HL-60 (cell line): ENCODE data around the gene RENBP.

Experiments used
- DNase-seq, 2 experiments: peaks; one replicate each; pipeline ENCODE4 v3.0.0-alpha.2; 2010 to 2020; ENCODE audit warnings: low read depth in 1 of 2, low spot score in 1 of 2
- H3K27ac ChIP-seq: fragments of 250-450 bp; sonication (Bioruptor Pico); replicated peaks from 2 replicates; pipeline ENCODE4 v1.5.1; 2020; ENCODE audit warnings: mild to moderate bottlenecking, moderate library complexity
- H3K27me3 ChIP-seq: fragments of 250-450 bp; sonication (Bioruptor Pico); 2 replicates; pipeline ENCODE4 v1.5.1; 2021; ENCODE audit warnings: mild to moderate bottlenecking, moderate library complexity; ENCODE audit not compliant: insufficient read depth, poor library complexity, severe bottlenecking
- H3K4me3 ChIP-seq: replicated peaks from 2 replicates; pipeline ENCODE4 v1.5.1; 2011; ENCODE audit warnings: mild to moderate bottlenecking, control low read depth, low read length; ENCODE audit not compliant: insufficient read depth
- GABPA ChIP-seq: IDR thresholded peaks from 2 replicates; pipeline ENCODE4 v1.6.1; 2012; ENCODE audit warnings: low read depth
- POLR2AphosphoS5 ChIP-seq: IDR thresholded peaks from 2 replicates; pipeline ENCODE4 v1.6.1; 2012; ENCODE audit warnings: low read depth
- SPI1 ChIP-seq: IDR thresholded peaks from 2 replicates; pipeline ENCODE4 v1.6.1; 2012; ENCODE audit warnings: low read depth, mild to moderate bottlenecking, borderline replicate concordance
- TF ChIP-seq, protein P1 (sequence below): IDR thresholded peaks from 2 replicates; pipeline ENCODE4 v1.6.1; 2012; ENCODE audit warnings: low read depth; ENCODE audit not compliant: insufficient replicate concordance
- TF ChIP-seq, protein P2 (sequence below): IDR thresholded peaks from one replicate; pipeline ENCODE4 v1.5.1; 2011; ENCODE audit warnings: low read length, control low read depth, inconsistent platforms; ENCODE audit not compliant: insufficient read depth

Gene RENBP

DNA sequence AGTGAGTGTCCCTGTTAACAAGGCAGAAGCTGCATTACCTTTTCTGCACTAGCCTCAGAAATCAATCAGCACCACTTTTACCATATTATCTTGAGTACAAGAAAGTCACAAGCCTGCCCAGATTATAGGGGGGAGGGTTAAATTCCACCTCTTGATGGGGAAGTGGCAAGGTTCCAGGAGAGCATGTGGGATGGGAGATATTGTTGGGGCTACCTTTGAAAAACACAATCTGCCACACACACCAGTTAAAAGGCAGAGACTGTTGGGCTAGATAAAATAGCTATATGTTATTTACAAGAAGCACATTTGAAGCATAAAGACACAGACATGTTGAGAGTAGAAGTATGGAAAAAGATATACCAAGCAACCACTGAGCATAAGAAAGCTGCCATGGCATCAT is 46.5 kb downstream of the RENBP start:
- Histone ChIP-seq H3K27me3 (no peaks in the 10 kb centered on the region), H3K27ac (no peak overlapping the region), H3K4me3 (no peak overlapping the region)
- TF ChIP-seq SPI1 (no peak), GABPA (no peak), POLR2AphosphoS5 (no peak)
- TF ChIP-seq, protein P1, sequence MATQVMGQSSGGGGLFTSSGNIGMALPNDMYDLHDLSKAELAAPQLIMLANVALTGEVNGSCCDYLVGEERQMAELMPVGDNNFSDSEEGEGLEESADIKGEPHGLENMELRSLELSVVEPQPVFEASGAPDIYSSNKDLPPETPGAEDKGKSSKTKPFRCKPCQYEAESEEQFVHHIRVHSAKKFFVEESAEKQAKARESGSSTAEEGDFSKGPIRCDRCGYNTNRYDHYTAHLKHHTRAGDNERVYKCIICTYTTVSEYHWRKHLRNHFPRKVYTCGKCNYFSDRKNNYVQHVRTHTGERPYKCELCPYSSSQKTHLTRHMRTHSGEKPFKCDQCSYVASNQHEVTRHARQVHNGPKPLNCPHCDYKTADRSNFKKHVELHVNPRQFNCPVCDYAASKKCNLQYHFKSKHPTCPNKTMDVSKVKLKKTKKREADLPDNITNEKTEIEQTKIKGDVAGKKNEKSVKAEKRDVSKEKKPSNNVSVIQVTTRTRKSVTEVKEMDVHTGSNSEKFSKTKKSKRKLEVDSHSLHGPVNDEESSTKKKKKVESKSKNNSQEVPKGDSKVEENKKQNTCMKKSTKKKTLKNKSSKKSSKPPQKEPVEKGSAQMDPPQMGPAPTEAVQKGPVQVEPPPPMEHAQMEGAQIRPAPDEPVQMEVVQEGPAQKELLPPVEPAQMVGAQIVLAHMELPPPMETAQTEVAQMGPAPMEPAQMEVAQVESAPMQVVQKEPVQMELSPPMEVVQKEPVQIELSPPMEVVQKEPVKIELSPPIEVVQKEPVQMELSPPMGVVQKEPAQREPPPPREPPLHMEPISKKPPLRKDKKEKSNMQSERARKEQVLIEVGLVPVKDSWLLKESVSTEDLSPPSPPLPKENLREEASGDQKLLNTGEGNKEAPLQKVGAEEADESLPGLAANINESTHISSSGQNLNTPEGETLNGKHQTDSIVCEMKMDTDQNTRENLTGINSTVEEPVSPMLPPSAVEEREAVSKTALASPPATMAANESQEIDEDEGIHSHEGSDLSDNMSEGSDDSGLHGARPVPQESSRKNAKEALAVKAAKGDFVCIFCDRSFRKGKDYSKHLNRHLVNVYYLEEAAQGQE = no peak
- TF ChIP-seq, protein P2, sequence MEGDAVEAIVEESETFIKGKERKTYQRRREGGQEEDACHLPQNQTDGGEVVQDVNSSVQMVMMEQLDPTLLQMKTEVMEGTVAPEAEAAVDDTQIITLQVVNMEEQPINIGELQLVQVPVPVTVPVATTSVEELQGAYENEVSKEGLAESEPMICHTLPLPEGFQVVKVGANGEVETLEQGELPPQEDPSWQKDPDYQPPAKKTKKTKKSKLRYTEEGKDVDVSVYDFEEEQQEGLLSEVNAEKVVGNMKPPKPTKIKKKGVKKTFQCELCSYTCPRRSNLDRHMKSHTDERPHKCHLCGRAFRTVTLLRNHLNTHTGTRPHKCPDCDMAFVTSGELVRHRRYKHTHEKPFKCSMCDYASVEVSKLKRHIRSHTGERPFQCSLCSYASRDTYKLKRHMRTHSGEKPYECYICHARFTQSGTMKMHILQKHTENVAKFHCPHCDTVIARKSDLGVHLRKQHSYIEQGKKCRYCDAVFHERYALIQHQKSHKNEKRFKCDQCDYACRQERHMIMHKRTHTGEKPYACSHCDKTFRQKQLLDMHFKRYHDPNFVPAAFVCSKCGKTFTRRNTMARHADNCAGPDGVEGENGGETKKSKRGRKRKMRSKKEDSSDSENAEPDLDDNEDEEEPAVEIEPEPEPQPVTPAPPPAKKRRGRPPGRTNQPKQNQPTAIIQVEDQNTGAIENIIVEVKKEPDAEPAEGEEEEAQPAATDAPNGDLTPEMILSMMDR = no peak
- DNase-seq = no peak

DNA sequence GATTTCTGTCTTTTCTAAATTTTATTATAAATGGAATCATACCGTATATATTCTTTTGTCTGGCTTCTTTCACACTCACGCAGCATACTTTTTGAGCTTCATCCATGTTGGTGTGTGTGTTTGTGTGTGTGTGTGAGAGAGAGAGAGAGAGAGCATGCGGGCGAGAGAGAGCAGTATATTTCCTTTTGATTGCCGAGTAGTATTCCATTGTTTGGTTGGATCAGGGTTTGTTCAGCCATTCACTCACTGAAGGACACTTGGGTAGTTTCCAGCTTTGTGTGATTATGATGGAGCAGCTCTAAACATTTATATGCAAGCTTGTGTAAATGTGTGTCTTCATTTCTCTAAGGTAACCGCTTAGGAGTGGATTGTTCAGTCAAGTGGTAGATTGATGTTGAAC is 55.3 kb downstream of the RENBP start:
- DNase-seq = no peak
- TF ChIP-seq, protein P2 = no peak
- TF ChIP-seq POLR2AphosphoS5 (no peak), GABPA (no peak), SPI1 (no peak)
- TF ChIP-seq, protein P1 = no peak
- no peak overlapping the region for H3K4me3 ChIP-seq
- H3K27ac ChIP-seq = no peak overlapping the region
- peaks cover 18% of the 10 kb centered on the region for H3K27me3 ChIP-seq

DNA sequence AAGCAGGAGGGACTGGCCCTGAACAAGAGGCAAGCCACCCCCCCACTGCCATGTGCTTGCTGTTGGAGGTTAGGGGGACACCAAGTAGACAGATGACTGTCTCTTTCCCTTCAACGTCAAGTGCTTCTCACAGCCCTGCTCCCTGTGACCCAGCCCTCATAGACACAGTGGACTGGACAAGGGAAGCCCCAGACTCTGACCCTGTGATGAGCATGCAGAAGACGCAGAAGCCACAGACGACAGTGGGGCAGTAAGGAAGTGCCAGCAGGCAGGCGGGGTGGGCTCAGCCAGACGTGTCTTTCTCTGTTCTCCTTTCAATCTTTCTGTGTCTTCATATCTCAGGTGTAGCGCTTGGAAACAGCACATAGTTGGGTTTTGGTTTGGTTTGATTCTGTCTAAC is 56.1 kb downstream of the RENBP start:
- no peak for DNase-seq
- no peak overlapping the region for H3K4me3 ChIP-seq
- TF ChIP-seq POLR2AphosphoS5 (no peak), SPI1 (no peak), GABPA (no peak)
- TF ChIP-seq, protein P1 = no peak
- TF ChIP-seq, protein P2 = no peak
- no peak overlapping the region for H3K27ac ChIP-seq
- peaks cover 18% of the 10 kb centered on the region for H3K27me3 ChIP-seq
